Mucosa of gallbladder (tissue), 1 donor: Measurements from ENCODE around the gene ANKRD35. TPM values are rescaled to one million over a fixed set of nuclear protein-coding genes. Genes with fewer than 3 reads are reported as not detected.
"Not testable (repeated sequence)": the region's sequence is repeated elsewhere in the genome, so short reads cannot be mapped to it uniquely, and the experiment has no call there.

Experiments used
- DNase-seq: peaks from one replicate; pipeline ENCODE4 v3.0.0-alpha.2; 2020; ENCODE audit warnings: low spot score
- total RNA-seq: library from RNA; stranded (reverse); gene quantifications from one replicate; pipeline ENCODE4 v1.2.1, GENCODE V29; 2021
- donor health status: DM: no; HTN: no; CAD: no.

The ANKRD35 gene
- total RNA-seq, 1 donor from 2014 or later, result 2.7 TPM

GRCh38 chr1:145858238-145858900 lies 27.3 kb downstream of the ANKRD35 start:
- peak; percentile 44 for DNase-seq

GRCh38 chr1:145857170-145857569 lies 28.5 kb downstream of the ANKRD35 start:
- no peak for DNase-seq

- DNase-seq, result no peak
Observed at GRCh38 chr1:145855426-145855948, 30.2 kb downstream of the ANKRD35 start.

- no peak for DNase-seq
Observed at GRCh38 chr1:145849356-145850160, 36.1 kb downstream of the ANKRD35 start.

- no peak for DNase-seq
Observed at GRCh38 chr1:145847827-145848226, 37.8 kb downstream of the ANKRD35 start.

- DNase-seq, result no peak
Observed at GRCh38 chr1:145846201-145846612, 39.5 kb downstream of the ANKRD35 start.

GRCh38 chr1:145845514-145846161 lies 40.0 kb downstream of the ANKRD35 start, which contains the start of gene NUDT17:
Gene NUDT17 (plus strand): TSS chr1:145845630. CDS start chr1:145845641, 11 bp downstream.
- peak; percentile 68 for DNase-seq

- DNase-seq, result no peak
Observed at GRCh38 chr1:145845144-145845513, 40.5 kb downstream of the ANKRD35 start.

GRCh38 chr1:145843031-145843430 lies 42.6 kb downstream of the ANKRD35 start:
- no peak for DNase-seq

GRCh38 chr1:145837656-145838055 lies 48.0 kb downstream of the ANKRD35 start:
- no peak for DNase-seq

GRCh38 chr1:145830810-145831209 lies 54.9 kb downstream of the ANKRD35 start:
- not testable (repeated sequence) for DNase-seq

- DNase-seq, result no peak
Observed at GRCh38 chr1:145828367-145829026, 57.2 kb downstream of the ANKRD35 start.

- no peak for DNase-seq
Observed at GRCh38 chr1:145827966-145828365, 57.7 kb downstream of the ANKRD35 start.

GRCh38 chr1:145826030-145826429 lies 59.6 kb downstream of the ANKRD35 start:
- no peak for DNase-seq

GRCh38 chr1:145824499-145824842 lies 61.2 kb downstream of the ANKRD35 start:
- DNase-seq, result no peak

GRCh38 chr1:145823565-145824498 lies 61.8 kb downstream of the ANKRD35 start, which contains the start of the genes POLR3C and RNF115:
Gene POLR3C (plus strand): TSS chr1:145824200. CDS start chr1:145825777, 1,577 bp downstream.
Gene RNF115 (minus strand): TSS chr1:145824095. CDS start chr1:145823873, 222 bp downstream.
- DNase-seq, result peak; percentile 92

GRCh38 chr1:145822779-145823331 lies 62.8 kb downstream of the ANKRD35 start:
- DNase-seq, result not testable (repeated sequence)

- DNase-seq, result not testable (repeated sequence)
Observed at GRCh38 chr1:145818095-145818494, 67.6 kb downstream of the ANKRD35 start.
